NCI-H2196 treated with DMSO at 0.1 percent for 48 hours (cell line): ENCODE measurements around the gene TMEM50A.
"Not testable (repeated sequence)": the region's sequence is repeated elsewhere in the genome, so short reads cannot be mapped to it uniquely, and the experiment has no call there.

Source experiments
- DNase-seq: peaks from one replicate; lab custom pipeline; 2025; ENCODE audit not compliant: unreplicated experiment; lab: John Stamatoyannopoulos, UW

TMEM50A gene

DNA sequence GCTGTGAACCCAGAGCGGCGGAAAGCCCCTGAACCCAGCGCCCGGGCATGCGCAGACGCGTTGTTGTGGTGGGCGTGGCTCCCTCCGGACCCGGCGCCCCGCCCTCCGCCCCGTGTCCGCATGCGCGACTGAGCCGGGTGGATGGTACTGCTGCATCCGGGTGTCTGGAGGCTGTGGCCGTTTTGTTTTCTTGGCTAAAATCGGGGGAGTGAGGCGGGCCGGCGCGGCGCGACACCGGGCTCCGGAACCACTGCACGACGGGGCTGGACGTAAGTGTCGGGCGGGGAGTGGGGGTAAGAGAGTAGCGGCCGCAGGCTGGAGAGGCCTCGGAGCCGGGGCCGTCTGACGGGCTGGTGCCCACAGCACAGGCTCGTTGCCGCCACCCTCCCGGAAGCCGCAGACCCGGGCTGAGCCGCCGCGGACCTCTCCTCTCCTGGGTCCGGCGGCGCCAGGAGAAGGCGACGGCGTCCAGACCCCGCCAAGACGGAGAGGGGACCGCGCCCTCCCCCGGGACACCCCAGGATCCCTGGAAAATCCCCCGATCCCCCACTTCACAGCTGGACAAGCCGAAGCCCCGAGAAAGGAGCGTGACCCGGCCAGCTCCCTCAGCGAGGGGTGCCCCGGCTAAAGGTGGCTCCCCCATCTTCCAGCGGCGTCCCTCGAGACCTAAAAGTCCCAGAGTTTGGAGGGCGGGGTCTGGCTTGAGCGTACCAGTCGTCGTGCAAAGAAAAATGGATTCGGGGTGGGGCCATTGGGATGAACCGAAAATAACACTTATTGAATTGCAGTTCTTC lies at the start of gene TMEM50A:
TMEM50A (plus strand) TSS at position 147 of the 794 bp plus-strand sequence. CDS start 2,153 bp downstream, outside the sequence.
- peak; percentile 59 for DNase-seq

DNA sequence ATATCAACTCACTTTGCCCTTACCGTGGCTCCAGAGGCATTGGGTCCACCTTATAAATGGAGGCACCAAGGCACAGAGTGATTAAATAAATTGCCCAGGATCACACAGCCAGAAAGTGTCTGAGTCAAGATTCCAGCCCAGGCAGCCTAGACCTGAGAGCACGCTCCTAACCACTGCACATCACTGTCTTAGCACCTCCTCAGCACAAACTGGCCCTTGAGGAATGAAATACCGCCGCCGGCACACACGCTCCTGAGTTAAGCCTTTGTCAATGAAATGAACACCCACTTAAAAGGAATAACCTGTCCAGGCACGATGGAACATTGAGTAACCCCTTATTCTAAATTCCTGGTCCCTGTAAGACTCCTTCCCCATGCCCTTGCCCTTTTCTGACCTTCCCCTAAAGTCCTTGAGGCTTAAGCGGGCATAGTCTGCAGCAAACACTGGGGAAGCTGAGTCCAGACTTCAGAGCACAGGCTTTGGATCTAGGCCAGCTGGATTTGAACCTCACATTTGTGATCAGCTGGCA lies 49.5 kb upstream of the TMEM50A start:
- DNase-seq, result not testable (repeated sequence)

DNA sequence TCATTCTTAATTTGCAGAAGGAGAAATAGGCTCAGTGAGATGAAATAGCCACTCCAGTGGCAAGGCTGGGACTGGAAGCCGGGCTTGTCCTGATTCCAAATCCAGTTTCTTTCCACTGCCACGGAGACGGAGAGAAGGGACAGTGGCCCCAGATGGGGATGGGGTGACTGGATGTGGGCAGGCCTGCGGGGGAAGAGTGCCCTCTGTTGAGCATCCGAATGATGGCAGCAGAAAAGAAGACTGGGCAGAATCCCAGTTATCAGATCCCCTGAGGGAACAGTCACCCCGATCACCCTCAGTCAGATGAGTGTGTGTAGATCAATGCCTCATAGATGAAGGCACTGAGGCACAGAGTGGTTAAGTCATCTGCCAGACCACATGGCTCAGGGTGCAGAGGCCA lies 48.1 kb upstream of the TMEM50A start:
- DNase-seq, result not testable (repeated sequence)

DNA sequence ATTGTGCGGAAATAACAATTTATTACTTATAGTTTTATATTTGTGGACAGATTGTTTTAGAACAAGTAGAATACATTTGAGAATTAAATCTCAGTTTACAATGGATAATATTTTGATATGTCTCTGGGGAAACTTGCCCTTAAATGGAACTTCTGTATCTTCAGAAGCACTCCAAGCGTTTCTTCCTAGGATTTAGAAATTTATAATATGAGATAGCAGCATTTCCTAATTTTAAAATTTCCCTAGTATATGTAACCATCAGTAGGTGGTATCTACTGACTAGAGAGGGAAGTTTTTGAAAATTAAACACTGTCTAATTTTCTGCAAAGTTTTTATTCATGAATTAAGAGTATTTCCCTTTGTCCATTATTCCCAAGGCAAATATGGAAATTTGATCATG lies 44.7 kb upstream of the TMEM50A start:
- not testable (repeated sequence) for DNase-seq

DNA sequence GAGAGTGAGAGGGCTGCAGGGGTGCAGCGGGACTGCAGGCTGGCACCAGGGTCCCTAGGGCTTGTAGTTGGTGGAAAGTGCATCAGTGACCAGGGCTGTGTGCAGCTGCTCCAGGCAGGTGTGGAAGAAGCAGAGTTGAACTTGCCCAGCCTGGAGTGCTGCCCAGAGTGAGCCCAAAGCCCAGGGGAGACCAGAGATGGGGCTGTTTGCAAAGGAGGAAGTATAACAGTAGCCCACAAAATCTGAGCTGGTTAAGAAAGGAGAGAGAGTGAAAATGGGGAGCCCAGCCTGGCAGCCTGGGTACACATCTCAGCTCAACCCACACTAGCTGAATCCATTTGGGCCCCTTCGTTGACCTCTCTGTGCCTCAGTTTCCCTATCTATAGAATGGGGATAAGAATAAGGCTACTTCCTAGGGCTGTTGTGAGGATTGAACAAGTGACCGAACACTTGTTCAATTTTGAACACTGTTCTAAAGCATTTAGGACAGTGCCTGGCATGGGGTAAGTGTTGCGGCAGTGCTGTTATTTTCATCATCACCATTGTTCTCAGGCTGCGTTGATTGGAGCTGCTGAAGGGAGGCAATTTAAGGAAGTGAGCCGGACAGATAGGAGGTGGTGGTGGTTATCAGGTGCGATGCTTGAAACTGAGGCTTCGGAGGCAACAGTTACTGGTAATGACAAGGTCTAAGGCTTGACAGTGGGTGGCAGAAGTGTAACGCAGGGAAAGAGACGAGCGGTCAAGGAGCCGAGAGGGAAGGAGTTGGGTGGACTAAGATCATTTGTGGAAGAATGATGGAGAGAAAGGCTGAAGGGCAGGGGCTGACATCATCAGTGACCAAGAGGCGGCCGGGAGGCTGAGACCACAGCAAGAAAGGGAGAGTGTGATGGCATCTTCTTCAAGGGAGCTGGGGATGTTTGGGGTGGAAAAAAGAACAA lies 43.0 kb upstream of the TMEM50A start:
- not testable (repeated sequence) for DNase-seq

DNA sequence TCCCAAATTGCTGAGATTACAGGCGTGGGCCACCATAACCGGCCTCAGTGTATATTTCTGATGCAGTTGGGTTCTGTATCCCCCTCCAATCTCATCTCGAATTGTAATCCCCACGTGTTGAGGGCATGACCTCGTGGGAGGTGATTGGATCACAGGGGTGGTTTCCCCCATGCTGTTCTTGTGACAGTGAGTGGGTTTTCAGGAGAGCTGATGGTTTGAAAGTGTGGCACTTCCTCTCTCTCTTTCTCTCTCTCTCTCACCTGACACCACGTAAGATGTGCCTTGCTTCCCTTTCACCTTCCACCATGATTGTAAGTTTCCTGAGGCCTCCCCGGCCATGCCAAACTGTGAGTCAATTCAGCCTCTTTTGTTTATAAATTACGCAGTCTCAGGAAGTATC lies 41.6 kb upstream of the TMEM50A start:
- DNase-seq, result not testable (repeated sequence)

DNA sequence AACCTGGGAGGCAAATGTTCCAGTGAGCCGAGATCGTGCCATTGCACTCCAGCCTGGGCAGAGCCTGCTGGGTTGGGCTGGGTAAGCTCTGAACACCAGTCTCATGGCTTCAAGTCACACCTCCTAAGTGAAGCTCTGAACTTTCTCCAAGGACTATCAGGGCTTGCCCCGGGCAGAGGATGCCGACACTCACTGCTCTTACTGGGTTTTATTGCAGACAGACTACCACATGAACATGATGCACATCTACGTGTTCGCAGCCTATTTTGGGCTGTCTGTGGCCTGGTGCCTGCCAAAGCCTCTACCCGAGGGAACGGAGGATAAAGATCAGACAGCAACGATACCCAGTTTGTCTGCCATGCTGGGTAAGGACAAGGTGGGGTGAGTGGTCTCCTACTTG lies 37.4 kb upstream of the TMEM50A start:
- not testable (repeated sequence) for DNase-seq

DNA sequence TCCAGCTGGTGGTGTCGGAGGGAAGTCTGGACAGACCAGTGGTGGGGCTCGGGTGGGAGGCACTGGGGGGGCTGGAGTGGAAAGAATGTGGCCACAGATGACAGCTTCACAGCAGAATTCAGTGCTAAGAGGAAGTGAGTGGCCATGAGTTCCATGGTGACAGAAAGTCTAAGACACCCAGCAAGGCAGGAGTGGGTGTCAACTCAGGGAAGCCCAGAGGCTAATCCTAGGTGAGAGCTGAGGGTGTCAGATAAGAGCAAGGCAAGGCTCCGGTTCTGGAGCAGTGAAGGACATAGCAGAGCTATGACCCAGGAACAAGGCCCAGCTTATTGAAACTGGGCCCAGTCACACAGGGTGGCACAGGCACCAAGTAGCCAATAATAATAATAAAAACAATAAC lies 35.8 kb upstream of the TMEM50A start:
- not testable (repeated sequence) for DNase-seq

DNA sequence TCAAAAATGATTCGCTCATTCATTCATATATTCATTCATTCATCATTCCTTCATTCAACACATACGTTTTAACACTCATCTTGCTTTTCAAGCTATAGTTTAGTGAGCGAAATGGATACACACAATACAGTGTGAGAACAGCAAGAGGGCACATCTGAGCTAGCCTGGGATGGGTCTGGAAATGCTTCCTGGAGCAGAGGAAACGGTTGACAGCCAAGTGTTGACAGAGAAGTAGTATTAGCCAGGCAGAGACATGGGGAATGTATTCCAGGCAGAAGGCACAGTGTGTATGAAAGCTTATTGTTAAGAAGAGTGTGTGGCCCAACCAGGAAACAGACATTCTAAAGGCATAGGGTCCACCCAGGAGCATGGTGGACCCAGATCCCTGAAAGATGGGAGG lies 33.2 kb upstream of the TMEM50A start:
- not testable (repeated sequence) for DNase-seq

DNA sequence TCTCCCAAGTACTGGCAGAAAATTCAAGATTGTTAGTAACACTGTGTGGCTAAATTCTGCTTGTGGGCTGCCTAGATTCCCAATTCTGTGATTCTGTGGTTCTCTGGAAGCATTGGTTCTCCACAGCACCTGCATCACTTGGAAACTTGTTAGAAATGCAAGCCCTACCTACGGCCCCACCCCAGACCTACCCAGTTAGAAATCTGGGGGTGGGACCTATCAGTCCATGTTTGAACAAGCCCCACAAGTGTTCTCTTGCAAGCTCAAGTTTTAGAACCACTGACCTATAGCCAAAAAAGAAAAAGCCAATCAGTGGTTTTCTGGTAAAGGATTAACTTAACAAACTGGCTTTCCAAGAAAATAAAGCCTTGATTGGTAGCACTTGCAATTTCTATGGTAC lies 30.0 kb upstream of the TMEM50A start:
- DNase-seq, result not testable (repeated sequence)

DNA sequence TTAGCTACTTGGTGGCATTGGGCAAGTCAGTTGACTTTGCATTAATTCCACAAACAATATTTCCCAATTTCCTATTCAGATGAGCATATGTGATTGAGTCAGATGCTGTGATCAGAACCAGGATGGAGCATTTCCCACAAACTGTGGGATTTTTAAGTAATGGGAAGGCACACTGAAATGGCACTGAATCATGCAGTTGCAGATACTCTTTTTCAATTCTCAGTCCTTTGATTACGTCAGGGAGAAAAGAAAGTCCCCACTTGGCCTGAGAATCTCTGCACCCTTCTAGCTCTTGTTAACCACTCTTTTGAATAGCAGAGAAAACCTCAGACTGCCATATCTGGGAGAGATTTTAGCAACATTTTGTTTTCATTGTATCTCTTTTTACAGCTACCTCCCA lies 29.0 kb upstream of the TMEM50A start:
- not testable (repeated sequence) for DNase-seq

DNA sequence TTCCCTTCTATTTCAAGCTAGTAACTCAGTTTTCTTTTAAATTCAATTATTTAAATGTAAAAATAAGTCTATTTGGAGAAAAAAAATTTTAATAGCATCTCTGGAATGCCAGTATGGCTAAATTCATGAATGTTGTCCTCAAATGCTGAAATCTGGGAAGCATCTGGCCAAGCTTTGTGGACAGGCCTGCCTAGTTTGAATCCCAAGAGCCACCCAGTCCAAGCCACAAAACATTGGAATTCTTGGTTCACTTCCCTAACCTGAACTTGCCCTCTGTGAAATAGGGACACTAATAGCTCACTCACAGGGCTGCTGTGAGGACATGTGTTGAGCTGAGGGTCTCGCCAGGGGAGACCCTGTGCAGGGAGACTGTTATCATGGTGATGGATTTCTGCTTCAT lies 28.6 kb upstream of the TMEM50A start:
- not testable (repeated sequence) for DNase-seq

DNA sequence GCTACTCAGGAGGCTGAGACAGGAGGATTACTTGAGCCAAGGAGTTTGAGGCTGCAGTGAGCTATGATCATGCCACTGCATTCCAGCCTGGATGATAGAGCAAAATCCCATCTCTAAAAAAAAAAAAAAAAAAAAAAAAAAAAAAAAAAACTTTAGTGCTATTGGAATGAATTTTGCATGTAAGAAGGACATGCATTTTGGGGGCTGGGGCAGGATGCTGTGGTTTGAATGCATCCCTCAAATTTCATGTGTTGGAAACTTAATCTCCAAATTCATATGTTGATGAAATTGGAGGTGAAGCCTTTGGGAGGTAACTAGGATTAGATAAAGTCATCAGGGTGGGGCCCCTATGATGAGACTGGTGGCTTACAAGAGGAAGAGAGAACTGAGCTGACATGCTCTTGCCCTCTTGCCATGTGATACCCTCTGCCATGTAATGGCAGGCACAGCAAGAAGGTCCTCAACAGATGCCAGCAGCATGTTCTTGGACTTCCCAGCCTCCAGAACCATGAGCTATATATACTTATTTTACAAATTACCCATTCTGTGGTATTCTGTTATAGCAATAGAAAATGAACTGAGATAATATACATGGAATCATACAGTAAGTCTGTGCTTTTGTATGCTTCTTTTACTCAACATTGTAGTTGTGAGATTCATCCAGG lies 25.2 kb upstream of the TMEM50A start:
- DNase-seq, result not testable (repeated sequence)

DNA sequence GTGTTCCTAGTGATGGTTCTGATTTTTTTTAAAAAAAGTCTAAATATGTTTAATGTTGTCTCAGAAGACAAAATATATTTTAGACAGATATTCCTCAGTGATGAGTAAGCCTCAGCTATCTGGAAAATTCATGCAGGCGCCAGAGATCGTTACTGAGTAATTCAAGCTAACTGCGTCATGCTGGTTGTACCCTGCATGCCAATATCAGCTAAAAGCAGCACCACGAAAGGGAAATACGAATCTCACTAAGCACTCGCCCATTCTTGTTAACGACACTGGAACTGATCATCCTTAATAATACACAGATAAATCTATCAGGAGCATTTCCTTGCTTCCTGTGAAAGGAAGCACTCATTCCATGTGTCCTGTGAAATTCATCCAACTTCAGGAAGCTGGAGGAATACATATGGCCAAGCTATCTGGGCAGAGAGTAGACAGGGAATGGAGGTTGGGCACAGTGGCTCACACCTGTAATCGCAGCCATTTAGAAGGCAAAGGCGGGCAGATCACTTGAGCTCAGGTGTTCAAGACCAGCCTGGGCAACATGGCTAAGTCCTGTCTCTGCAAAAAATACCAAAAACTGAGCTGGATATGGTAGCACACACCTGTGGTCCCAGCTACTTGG lies 17.7 kb upstream of the TMEM50A start:
- not testable (repeated sequence) for DNase-seq

DNA sequence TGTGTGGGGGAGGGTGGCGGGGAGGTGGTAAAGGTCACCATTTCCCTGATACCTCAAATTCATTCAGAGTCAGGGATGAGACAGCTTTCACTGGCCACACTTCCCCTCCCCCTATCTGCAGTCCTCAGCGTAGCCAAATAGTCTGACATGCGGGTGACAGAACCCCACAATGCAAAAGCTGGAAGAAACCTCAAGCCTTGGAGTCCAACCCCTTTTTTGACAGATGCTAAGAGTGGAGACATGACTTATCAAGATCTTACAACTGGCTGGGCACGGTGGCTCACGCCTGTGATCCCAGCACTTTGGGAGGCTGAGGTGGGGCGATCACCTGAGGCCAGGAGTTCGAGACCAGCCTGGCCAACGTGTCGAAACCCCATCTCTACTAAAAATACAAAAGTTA lies 16.0 kb upstream of the TMEM50A start:
- not testable (repeated sequence) for DNase-seq

DNA sequence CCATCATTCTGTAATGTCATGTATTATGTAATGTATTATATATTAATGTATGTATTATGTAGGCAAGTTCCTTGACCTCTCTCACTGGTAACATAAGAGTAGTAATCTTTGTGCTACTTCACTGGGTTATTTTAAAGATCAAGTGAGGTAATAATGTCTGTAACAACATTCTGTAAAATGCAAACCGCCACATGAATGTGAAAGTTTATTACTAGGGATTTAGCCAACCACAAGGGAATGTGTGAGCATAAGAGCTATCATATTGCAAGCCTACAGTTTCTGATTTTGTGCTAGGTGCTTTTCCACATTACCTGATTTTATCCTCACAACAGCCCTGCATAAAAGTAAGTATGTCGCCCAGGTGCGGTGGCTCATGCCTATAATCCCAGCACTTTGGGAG lies 13.7 kb upstream of the TMEM50A start:
- not testable (repeated sequence) for DNase-seq

DNA sequence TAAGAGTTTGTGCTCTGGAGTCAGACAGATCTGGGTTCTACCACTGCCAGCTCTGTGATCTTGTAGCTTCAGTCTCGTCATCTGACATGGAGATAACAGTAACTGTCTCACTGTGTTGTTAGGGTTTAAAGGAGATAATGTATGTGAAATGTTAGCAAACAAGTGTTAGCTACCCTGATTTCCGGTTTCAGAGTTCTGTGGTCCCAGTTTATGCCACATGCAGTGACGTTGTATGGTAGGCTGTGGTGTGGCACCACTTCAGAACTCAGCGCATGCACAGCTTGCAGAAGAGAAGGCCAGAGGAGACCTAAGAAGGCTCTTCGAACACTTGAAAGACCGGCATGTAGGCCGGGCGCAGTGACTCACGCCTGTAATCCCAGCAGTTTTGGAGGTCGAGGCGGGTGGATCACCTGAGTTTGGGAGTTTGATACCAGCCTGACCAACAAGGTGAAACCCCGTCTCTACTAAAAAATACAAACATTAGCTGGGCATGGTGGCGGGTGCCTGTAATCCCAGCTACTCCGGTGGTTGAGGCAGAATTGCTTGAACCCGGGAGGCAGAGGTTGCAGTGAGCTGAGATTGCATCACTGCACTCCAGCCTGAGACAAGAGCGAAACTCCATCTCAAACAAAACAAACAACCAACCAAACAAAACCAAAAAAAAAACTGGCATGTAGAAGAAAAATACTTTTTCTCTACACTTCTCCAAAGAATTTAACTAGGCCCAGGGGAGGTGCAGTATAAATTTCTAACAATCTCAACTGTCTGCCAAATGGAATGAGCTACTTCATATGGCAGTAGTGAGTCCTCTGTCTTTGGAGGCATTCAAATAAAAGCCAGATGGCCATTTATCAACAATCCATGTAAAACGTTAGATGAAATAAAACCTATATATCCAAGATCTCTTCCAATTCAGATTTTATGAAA lies 10.0 kb upstream of the TMEM50A start:
- not testable (repeated sequence) for DNase-seq

DNA sequence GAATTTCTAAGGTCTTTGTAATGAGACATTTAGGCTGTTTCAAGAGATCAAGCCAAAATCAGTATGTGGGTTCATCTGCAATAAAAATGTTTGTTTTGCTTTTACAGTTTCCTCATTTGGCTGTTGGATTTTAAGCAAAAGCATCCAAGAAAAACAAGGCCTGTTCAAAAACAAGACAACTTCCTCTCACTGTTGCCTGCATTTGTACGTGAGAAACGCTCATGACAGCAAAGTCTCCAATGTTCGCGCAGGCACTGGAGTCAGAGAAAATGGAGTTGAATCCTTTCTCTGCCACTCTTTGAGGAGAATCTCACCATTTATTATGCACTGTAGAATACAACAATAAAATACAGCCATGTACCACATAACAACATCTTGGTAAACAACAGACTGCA lies 9.3 kb upstream of the TMEM50A start:
- not testable (repeated sequence) for DNase-seq

DNA sequence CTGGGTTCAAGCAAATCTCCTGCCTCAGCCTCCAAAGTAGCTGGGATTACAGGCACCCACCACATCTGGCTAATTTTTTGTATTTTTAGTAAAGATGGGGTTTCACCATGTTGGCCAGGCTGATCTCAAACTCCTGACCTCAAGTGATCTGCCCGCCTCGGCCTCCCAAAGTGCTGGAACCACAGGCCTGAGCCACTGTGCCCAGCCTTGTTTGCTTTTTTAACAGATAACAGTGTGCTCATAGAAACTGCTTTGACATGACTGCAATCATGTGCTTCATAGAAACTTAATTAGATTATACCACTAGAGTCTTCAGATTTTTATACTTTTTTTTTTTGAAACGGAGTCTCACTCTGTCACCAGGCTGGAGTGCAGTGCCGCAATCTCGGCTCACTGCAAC lies 8.8 kb upstream of the TMEM50A start:
- DNase-seq, result not testable (repeated sequence)
